WERI-Rb-1 (cell line): Measurements from ENCODE around the gene PHRF1.
"Not testable (repeated sequence)": the region's sequence is repeated elsewhere in the genome, so short reads cannot be mapped to it uniquely, and the experiment has no call there.

Experiments used
- DNase-seq: peaks from one replicate; pipeline ENCODE4 v3.0.0-alpha.2; 2020
- H3K27ac ChIP-seq: fragments of 250-450 bp; sonication (Bioruptor Pico); 2 replicates; pipeline ENCODE4 v1.5.1; 2020; ENCODE audit warnings: mild to moderate bottlenecking, moderate library complexity
- H3K27me3 ChIP-seq: fragments of 250-450 bp; sonication (Bioruptor Pico); 2 replicates; pipeline ENCODE4 v1.5.1; 2021; ENCODE audit warnings: mild to moderate bottlenecking, low read depth, moderate library complexity; ENCODE audit not compliant: insufficient read depth, severe bottlenecking
- H3K36me3 ChIP-seq: fragments of 250-450 bp; sonication (Bioruptor Pico); 2 replicates; pipeline ENCODE4 v1.5.1; 2020; ENCODE audit warnings: mild to moderate bottlenecking, moderate library complexity
- H3K4me3 ChIP-seq: 2 replicates; pipeline ENCODE4 v1.5.1; 2011; ENCODE audit warnings: low read depth, mild to moderate bottlenecking, control low read depth, low read length
- H3K9me3 ChIP-seq: fragments of 250-450 bp; sonication (Bioruptor Pico); 2 replicates; pipeline ENCODE4 v1.5.1; 2021; ENCODE audit warnings: mild to moderate bottlenecking, moderate library complexity; ENCODE audit not compliant: severe bottlenecking
- TF ChIP-seq, protein P1 (sequence below): IDR thresholded peaks from 2 replicates; pipeline ENCODE4 v1.5.1; 2011; ENCODE audit warnings: low read depth, mild to moderate bottlenecking, control low read depth, inconsistent platforms, low read length

Gene PHRF1

DNA sequence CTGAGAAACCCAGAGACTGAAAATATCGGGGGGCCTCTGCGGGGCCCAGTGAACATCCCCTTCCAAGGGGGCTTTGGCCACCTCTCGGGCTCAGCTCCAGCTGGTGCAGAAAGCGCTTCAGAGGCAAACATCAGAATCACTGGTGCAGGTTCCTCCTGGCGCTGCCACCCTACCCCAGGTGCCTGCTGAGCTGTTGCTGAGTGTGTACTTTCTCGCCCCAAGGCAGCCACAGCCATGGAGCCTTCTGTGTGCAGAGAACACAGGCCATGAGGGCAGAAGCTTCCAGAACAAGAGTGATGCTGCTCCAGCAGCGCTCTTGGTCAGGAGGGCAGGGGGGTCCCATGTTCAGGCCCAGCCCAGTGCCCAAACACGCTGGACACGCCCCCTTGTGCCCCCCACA lies 67.1 kb downstream of the PHRF1 start:
- TF ChIP-seq, protein P1, sequence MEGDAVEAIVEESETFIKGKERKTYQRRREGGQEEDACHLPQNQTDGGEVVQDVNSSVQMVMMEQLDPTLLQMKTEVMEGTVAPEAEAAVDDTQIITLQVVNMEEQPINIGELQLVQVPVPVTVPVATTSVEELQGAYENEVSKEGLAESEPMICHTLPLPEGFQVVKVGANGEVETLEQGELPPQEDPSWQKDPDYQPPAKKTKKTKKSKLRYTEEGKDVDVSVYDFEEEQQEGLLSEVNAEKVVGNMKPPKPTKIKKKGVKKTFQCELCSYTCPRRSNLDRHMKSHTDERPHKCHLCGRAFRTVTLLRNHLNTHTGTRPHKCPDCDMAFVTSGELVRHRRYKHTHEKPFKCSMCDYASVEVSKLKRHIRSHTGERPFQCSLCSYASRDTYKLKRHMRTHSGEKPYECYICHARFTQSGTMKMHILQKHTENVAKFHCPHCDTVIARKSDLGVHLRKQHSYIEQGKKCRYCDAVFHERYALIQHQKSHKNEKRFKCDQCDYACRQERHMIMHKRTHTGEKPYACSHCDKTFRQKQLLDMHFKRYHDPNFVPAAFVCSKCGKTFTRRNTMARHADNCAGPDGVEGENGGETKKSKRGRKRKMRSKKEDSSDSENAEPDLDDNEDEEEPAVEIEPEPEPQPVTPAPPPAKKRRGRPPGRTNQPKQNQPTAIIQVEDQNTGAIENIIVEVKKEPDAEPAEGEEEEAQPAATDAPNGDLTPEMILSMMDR = no peak
- Histone ChIP-seq H3K9me3 (no peaks in the 10 kb centered on the region), H3K27me3 (no peaks in the 10 kb centered on the region), H3K27ac (no peak overlapping the region), H3K4me3 (no peak overlapping the region), H3K36me3 (peaks cover 47% of the 10 kb centered on the region)
- no peak for DNase-seq

DNA sequence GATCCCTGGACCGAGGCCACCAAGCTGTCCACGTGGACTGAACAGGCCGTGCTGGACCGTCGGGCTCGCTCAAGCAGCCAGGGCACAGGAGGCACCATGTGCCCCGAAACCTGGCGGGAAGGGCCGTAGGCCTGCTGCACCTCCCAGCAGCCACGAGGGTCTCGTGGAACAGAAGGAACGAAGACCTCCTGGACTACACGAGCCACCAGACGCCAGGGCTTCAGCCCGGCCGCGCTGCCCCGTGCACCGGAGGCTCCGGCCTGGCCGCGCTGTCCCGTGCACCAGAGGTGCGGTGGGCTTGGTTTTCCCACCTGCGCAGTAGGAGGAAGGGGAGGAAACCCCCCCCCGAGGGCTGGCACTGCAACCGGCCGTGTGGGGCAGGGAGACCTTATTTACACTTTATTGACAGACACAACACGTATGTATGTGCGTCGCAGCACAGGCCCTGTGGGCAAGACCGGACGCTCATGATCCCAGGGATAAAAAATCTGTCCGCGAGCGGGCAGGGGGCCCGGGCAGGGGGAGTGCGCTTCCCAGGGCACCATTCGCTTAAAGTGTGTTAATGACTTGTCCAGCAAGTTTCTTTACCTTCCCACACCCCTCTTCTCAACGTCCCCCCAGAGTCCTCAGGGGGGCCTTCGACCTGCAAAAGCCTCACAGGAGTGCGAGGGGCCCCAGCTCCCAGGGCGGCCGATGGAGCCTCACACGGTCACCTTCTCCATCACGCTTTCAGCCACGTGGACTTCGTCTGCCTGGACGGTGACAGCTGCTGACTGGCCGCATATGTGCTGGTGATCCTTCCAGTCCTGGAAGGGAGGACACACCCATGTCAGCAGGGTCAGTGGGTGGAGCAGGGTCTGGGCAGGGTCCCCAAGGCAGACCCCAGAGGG lies 67.8 kb downstream of the PHRF1 start:
- no peak overlapping the region for H3K27ac ChIP-seq
- no peak for DNase-seq
- no peaks in the 10 kb centered on the region for H3K9me3 ChIP-seq
- peaks cover 45% of the 10 kb centered on the region for H3K36me3 ChIP-seq
- TF ChIP-seq, protein P1 = no peak
- no peaks in the 10 kb centered on the region for H3K27me3 ChIP-seq
- no peak overlapping the region for H3K4me3 ChIP-seq

DNA sequence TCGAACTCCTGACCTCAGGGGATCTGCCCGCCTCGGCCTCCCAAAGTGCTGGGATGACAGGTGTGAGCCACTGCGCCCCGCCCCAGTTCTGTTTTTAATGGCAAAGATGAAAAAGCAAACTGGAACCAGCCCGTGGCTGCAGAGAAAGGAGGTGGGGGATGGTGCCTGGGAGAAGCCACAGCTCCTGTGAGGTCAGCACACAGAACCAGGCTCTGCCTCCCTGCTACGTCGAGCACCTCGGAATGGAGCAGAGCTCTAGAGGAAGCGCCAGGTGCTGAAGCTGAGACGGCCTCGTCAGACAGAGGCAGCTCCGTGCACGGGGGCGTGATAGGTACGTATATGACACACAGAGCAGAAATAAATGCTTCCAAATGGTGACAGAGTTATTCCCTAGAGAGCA lies 69.3 kb downstream of the PHRF1 start:
- Histone ChIP-seq H3K4me3 (no peak overlapping the region), H3K36me3 (peaks cover 53% of the 10 kb centered on the region), H3K9me3 (no peaks in the 10 kb centered on the region), H3K27me3 (no peaks in the 10 kb centered on the region), H3K27ac (no peak overlapping the region)
- TF ChIP-seq, protein P1 = no peak
- DNase-seq = no peak

DNA sequence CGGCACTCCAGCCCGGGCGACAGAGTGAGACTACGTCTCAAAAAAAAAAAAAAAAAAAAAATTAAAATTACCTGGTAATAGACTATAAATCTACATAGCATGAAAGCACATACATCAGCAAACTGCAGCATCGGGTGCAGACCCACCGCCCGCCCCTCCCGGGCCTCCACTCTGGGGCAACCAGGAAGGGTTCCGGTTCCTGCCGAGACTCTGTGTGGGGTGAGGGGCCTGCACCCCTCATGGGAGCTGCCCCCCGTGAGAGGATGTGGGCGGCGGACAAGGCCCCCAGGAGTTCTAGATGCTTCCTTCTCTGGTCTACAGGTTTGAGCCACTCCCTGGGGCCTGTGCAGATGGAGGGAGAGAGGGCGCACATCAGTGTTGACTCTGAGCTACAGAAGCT lies 69.9 kb downstream of the PHRF1 start:
- no peak for DNase-seq
- Histone ChIP-seq H3K9me3 (no peaks in the 10 kb centered on the region), H3K36me3 (peaks cover 54% of the 10 kb centered on the region), H3K27ac (no peak overlapping the region), H3K4me3 (no peak overlapping the region), H3K27me3 (no peaks in the 10 kb centered on the region)
- TF ChIP-seq, protein P1 = no peak

DNA sequence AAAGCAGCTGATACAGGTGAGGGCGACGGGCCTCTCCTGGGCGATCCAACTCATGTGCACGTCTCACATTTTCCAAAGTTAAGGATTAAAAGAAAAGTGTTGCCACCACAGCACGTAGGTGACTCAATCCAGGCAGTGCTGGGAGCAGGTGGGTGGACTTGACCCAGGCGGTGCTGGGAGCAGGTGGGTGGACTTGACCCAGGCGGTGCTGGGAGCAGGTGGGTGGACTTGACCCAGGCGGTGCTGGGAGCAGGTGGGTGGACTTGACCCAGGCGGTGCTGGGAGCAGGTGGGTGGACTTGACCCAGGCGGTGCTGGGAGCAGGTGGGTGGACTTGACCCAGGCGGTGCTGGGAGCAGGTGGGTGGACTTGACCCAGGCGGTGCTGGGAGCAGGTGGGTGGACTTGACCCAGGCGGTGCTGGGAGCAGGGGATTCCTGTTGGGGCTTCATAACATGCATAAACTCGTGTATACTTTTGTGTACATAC lies 71.4 kb downstream of the PHRF1 start:
- H3K27me3 ChIP-seq, H3K4me3 ChIP-seq, H3K9me3 ChIP-seq, DNase-seq, H3K27ac ChIP-seq: not testable (repeated sequence)
- peaks cover 57% of the 10 kb centered on the region for H3K36me3 ChIP-seq

DNA sequence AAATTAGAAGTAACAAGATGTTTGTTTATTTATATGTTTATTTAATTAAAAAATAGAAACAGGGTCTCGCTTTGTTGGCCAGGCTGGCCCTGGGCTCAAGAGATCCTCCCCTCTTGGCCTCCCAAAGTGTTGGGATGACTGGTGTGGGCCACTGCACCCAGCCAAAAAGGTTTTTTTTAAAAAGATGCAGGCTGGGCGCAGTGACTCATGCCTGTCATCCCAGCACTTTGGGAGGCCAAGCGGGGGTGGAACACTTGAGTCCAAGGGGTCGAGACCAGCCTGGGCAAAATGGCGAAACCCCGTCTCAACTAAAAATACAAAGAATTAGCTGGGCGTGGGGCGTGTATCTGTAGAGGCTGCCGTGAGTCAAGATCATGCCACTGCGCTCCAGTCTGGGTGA lies 74.2 kb downstream of the PHRF1 start:
- no peak for DNase-seq
- Histone ChIP-seq H3K27me3 (no peaks in the 10 kb centered on the region), H3K36me3 (peaks cover 54% of the 10 kb centered on the region), H3K9me3 (no peaks in the 10 kb centered on the region), H3K4me3 (no peak overlapping the region), H3K27ac (no peak overlapping the region)
- TF ChIP-seq, protein P1 = no peak

DNA sequence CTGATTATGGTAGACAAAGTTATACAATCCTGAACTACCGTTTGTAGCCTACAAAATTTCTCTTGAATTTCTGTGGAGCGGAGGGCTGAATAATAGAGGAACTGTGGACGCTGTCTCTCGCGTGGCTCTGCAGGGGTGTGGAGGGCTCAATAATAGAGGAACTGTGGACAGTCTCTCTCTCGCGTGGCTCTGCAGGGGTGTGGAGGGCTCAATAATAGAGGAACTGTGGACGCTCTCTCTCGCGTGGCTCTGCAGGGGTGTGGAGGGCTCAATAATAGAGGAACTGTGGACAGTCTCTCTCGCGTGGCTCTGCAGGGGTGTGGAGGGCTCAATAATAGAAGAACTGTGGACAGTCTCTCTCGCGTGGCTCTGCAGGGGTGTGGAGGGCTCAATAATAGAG lies 76.9 kb downstream of the PHRF1 start:
- not testable (repeated sequence) for H3K27ac ChIP-seq, H3K27me3 ChIP-seq, DNase-seq, H3K9me3 ChIP-seq, H3K4me3 ChIP-seq
- peaks cover 60% of the 10 kb centered on the region for H3K36me3 ChIP-seq
